ENCODE data around the gene TDRD12.

DNA sequence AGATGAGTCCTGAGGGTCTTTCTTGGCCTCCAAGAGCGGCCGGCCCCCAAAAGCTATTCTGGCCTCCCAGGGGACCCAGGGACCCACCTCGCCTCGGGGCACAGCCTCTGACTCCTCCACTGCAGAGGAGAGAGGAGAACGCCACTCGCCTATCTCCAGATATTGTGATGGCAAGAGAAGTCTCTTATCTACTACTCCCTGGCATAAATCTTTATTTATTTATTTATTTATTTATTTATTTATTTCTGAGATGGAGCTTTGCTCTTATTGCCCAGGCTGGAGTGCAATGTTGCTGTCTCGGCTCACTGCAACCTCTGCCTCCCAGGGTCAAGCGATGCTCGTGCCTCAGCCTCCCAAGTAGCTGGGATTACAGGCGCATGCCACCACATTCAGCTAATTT lies 139.0 kb downstream of the TDRD12 start:
- TF ChIP-seq REST (IDR thresholded peaks at IDR 0.05; ENCODE audit: insufficient read depth in 1 of 2, low read depth in 2 of 2, low read length in 2 of 2), result no peak
- TF ChIP-seq POLR2AphosphoS5 (IDR thresholded peaks at IDR 0.05; ENCODE audit: low read depth, low read length), result no peak
- TF ChIP-seq FOXP2 (optimal IDR thresholded peaks at IDR 0.05; ENCODE audit: borderline replicate concordance, extremely low read depth, extremely low read length, insufficient read depth), result no peak
